Stimulated activated effector memory CD8-positive, alpha-beta T cell treated with anti-CD3 and anti-CD28 coated beads, Interleukin-12 subunit alpha, Interleukin-12 subunit beta, amount 100 ng/mL, for 72 hours (primary cell): ENCODE data around the gene TTYH2.

ENCODE experiments used
- ATAC-seq: fragments of 150-1000 bp; cut with Tn5 transposase; 2 replicates; pipeline ENCODE4 v1.10.0; 2021
- DNase-seq, 2 donors: peaks; one replicate each; pipeline ENCODE4 v3.0.0; 2021 to 2022; ENCODE audit warnings: low spot score in 2 of 2
- H3K27ac Mint-ChIP-seq: one replicate; pipeline ENCODE4 v1.8.0; 2022; ENCODE audit warnings: mild to moderate bottlenecking, mixed read lengths
- H3K36me3 Mint-ChIP-seq: one replicate; pipeline ENCODE4 v1.8.0; 2022; ENCODE audit warnings: mild to moderate bottlenecking, mixed read lengths
- H3K4me1 Mint-ChIP-seq: one replicate; pipeline ENCODE4 v1.8.0; 2022; ENCODE audit warnings: mixed read lengths
- H3K4me3 Mint-ChIP-seq: one replicate; pipeline ENCODE4 v1.8.0; 2022; ENCODE audit warnings: mild to moderate bottlenecking, mixed read lengths
- H3K9me3 Mint-ChIP-seq: one replicate; pipeline ENCODE4 v1.8.0; 2022; ENCODE audit warnings: mixed read lengths

TTYH2 gene

GRCh38 chr17:74234486-74234885, 21.1 kb downstream of the TTYH2 start:
- DNase-seq (no peak), ATAC-seq (no peak)
- Mint-ChIP-seq H3K36me3 (peaks cover 15% of the 10 kb centered on the region), H3K4me3 (no peak overlapping the region), H3K4me1 (no peaks in the 10 kb centered on the region), H3K9me3 (no peaks in the 10 kb centered on the region), H3K27ac (no peak overlapping the region)

- H3K27ac Mint-ChIP-seq = no peak overlapping the region
- H3K9me3 Mint-ChIP-seq = no peaks in the 10 kb centered on the region
- no peak for DNase-seq
- peaks cover 15% of the 10 kb centered on the region for H3K36me3 Mint-ChIP-seq
- H3K4me1 Mint-ChIP-seq = no peaks in the 10 kb centered on the region
- no peak overlapping the region for H3K4me3 Mint-ChIP-seq
- ATAC-seq = no peak
These were observed 21.7 kb downstream of the TTYH2 start for GRCh38 chr17:74235040-74235581.

GRCh38 chr17:74235911-74236371, 22.6 kb downstream of the TTYH2 start:
- DNase-seq = no peak
- Mint-ChIP-seq H3K27ac (no peak overlapping the region), H3K9me3 (no peaks in the 10 kb centered on the region), H3K4me1 (no peaks in the 10 kb centered on the region), H3K4me3 (no peak overlapping the region), H3K36me3 (peaks cover 11% of the 10 kb centered on the region)
- ATAC-seq = no peak

GRCh38 chr17:74237321-74237720, 23.9 kb downstream of the TTYH2 start:
- no peak overlapping the region for H3K27ac Mint-ChIP-seq
- no peak overlapping the region for H3K4me3 Mint-ChIP-seq
- ATAC-seq (no peak), DNase-seq (no peak)
- H3K9me3 Mint-ChIP-seq = no peaks in the 10 kb centered on the region
- H3K4me1 Mint-ChIP-seq = peaks cover 6% of the 10 kb centered on the region
- peaks cover 7% of the 10 kb centered on the region for H3K36me3 Mint-ChIP-seq

GRCh38 chr17:74239172-74239571, 25.8 kb downstream of the TTYH2 start:
- Mint-ChIP-seq H3K4me3 (no peak overlapping the region), H3K9me3 (no peaks in the 10 kb centered on the region), H3K36me3 (peaks cover 7% of the 10 kb centered on the region), H3K27ac (peak overlapping the region; percentile 61), H3K4me1 (peaks cover 6% of the 10 kb centered on the region)
- DNase-seq = no peak
- ATAC-seq = no peak

- H3K4me3 Mint-ChIP-seq = no peak overlapping the region
- H3K36me3 Mint-ChIP-seq = peaks cover 7% of the 10 kb centered on the region
- DNase-seq (no peak), ATAC-seq (no peak)
- peak overlapping the region; percentile 48 for H3K27ac Mint-ChIP-seq
- H3K4me1 Mint-ChIP-seq = peaks cover 7% of the 10 kb centered on the region
- no peaks in the 10 kb centered on the region for H3K9me3 Mint-ChIP-seq
These were observed 27.3 kb downstream of the TTYH2 start for GRCh38 chr17:74240618-74241205.

GRCh38 chr17:74241431-74241830, 28.1 kb downstream of the TTYH2 start:
- DNase-seq (no peak), ATAC-seq (no peak)
- Mint-ChIP-seq H3K4me3 (no peak overlapping the region), H3K36me3 (peaks cover 7% of the 10 kb centered on the region), H3K4me1 (peaks cover 15% of the 10 kb centered on the region), H3K9me3 (no peaks in the 10 kb centered on the region), H3K27ac (peak overlapping the region; percentile 48)

- ATAC-seq (no peak), DNase-seq (no peak)
- H3K4me3 Mint-ChIP-seq = no peak overlapping the region
- H3K27ac Mint-ChIP-seq = peak overlapping the region; percentile 48
- H3K9me3 Mint-ChIP-seq = no peaks in the 10 kb centered on the region
- H3K36me3 Mint-ChIP-seq = peaks cover 7% of the 10 kb centered on the region
- H3K4me1 Mint-ChIP-seq = peaks cover 17% of the 10 kb centered on the region
These were observed 28.5 kb downstream of the TTYH2 start for GRCh38 chr17:74241847-74242246.

- Mint-ChIP-seq H3K27ac (no peak overlapping the region), H3K4me3 (no peak overlapping the region), H3K36me3 (no peaks in the 10 kb centered on the region), H3K9me3 (no peaks in the 10 kb centered on the region), H3K4me1 (peaks cover 17% of the 10 kb centered on the region)
- ATAC-seq (no peak), DNase-seq (no peak)
These were observed 29.8 kb downstream of the TTYH2 start for GRCh38 chr17:74243013-74243755.

GRCh38 chr17:74244128-74244527, 30.8 kb downstream of the TTYH2 start:
- Mint-ChIP-seq H3K9me3 (no peaks in the 10 kb centered on the region), H3K36me3 (no peaks in the 10 kb centered on the region), H3K27ac (no peak overlapping the region), H3K4me1 (peaks cover 21% of the 10 kb centered on the region), H3K4me3 (no peak overlapping the region)
- ATAC-seq (no peak), DNase-seq (no peak)

GRCh38 chr17:74244548-74244947, 31.2 kb downstream of the TTYH2 start:
- ATAC-seq = no peak
- Mint-ChIP-seq H3K4me1 (peaks cover 25% of the 10 kb centered on the region), H3K9me3 (no peaks in the 10 kb centered on the region), H3K27ac (no peak overlapping the region), H3K4me3 (no peak overlapping the region), H3K36me3 (no peaks in the 10 kb centered on the region)
- no peak for DNase-seq

GRCh38 chr17:74245145-74245831, 31.9 kb downstream of the TTYH2 start:
- H3K27ac Mint-ChIP-seq = peak overlapping the region; percentile 7
- no peaks in the 10 kb centered on the region for H3K36me3 Mint-ChIP-seq

GRCh38 chr17:74245871-74246270, 32.5 kb downstream of the TTYH2 start:
- DNase-seq (no peak), ATAC-seq (no peak)
- Mint-ChIP-seq H3K9me3 (no peaks in the 10 kb centered on the region), H3K4me1 (peaks cover 27% of the 10 kb centered on the region), H3K4me3 (no peak overlapping the region), H3K36me3 (no peaks in the 10 kb centered on the region), H3K27ac (peak overlapping the region; percentile 7)

More at GRCh38 chr17:74245145-74245831, 31.9 kb downstream of the TTYH2 start:
- ATAC-seq = no peak
- Mint-ChIP-seq H3K9me3 (no peaks in the 10 kb centered on the region), H3K4me1 (peaks cover 25% of the 10 kb centered on the region), H3K4me3 (no peak overlapping the region)
- no peak for DNase-seq

- ATAC-seq = no peak
- DNase-seq = no peak
- peaks cover 30% of the 10 kb centered on the region for H3K4me1 Mint-ChIP-seq
- no peaks in the 10 kb centered on the region for H3K36me3 Mint-ChIP-seq
- H3K4me3 Mint-ChIP-seq = no peak overlapping the region
- H3K9me3 Mint-ChIP-seq = no peaks in the 10 kb centered on the region
- peak overlapping the region; percentile 14 for H3K27ac Mint-ChIP-seq
These were observed 36.4 kb downstream of the TTYH2 start for GRCh38 chr17:74249590-74250270.

GRCh38 chr17:74250324-74250995, 37.1 kb downstream of the TTYH2 start:
- H3K27ac Mint-ChIP-seq = peak overlapping the region; percentile 14
- ATAC-seq (no peak), DNase-seq (no peak)
- no peak overlapping the region for H3K4me3 Mint-ChIP-seq
- peaks cover 30% of the 10 kb centered on the region for H3K4me1 Mint-ChIP-seq
- H3K9me3 Mint-ChIP-seq = no peaks in the 10 kb centered on the region
- H3K36me3 Mint-ChIP-seq = no peaks in the 10 kb centered on the region
